Panc1 (cell line): ENCODE data around the gene ELF4. TPM values are rescaled to one million over a fixed set of nuclear protein-coding genes. Genes with fewer than 3 reads are reported as not detected.
A peak's percentile ranks its signal among the peaks of the same experiment; 100 is the strongest.

Source experiments
- ATAC-seq: fragments of 200-7000 bp; cut with Tn5 transposase; 2 replicates; pipeline ENCODE4 v1.9.1; 2020; ENCODE audit warnings: mild to moderate bottlenecking, moderate library complexity
- BruUV-seq: library from RNA; stranded (reverse); fragments of 400-500 nt; replicated peaks from 2 replicates; lab custom pipeline; 2021; lab: Mats Ljungman, UMichigan
- CTCF ChIA-PET: fragments of 300-600 bp; sonication (Branson Sonifier 250); formaldehyde crosslinking; loops from one replicate; lab custom pipeline; 2022; ENCODE audit warnings: antibody characterized with exemption; lab: Charles Lee
- POLR2A ChIA-PET: fragments of 300-600 bp; sonication (Branson Sonifier 250); formaldehyde crosslinking; loops from one replicate; lab custom pipeline; 2022; ENCODE audit warnings: antibody characterized with exemption; lab: Charles Lee
- DNase-seq: peaks from one replicate; pipeline ENCODE4 v3.0.0-alpha.2; 2010; ENCODE audit warnings: low read depth, low spot score
- H3K27ac ChIP-seq: 2 replicates; pipeline ENCODE4 v1.5.1; 2011; ENCODE audit warnings: mild to moderate bottlenecking, low read length, inconsistent platforms
- H3K27me3 ChIP-seq: fragments of 200-500 bp; sonication (Bioruptor generic); 2 replicates; pipeline ENCODE4 v1.6.0; 2014; ENCODE audit warnings: low read length, inconsistent platforms; ENCODE audit not compliant: control insufficient read depth, insufficient read depth
- H3K36me3 ChIP-seq: fragments of 200-500 bp; sonication (Bioruptor generic); 2 replicates; pipeline ENCODE4 v1.5.1; 2014; ENCODE audit warnings: inconsistent platforms, mild to moderate bottlenecking, low read length, moderate library complexity; ENCODE audit not compliant: control insufficient read depth, insufficient read depth
- H3K4me1 ChIP-seq: 2 replicates; pipeline ENCODE4 v1.5.1; 2011; ENCODE audit warnings: inconsistent platforms, mild to moderate bottlenecking, low read length, moderate library complexity; ENCODE audit not compliant: control insufficient read depth, insufficient read depth
- H3K4me3 ChIP-seq, 2 experiments: 2 replicates each; pipeline ENCODE4 v1.5.1; 2011 to 2012; ENCODE audit warnings: low read depth in 2 of 2, low read length in 2 of 2, mild to moderate bottlenecking in 2 of 2, inconsistent platforms in 1 of 2, moderate library complexity in 1 of 2
- H3K9me3 ChIP-seq: fragments of 200-500 bp; sonication (Bioruptor generic); 2 replicates; pipeline ENCODE4 v1.5.1; 2014; ENCODE audit warnings: low read depth, mild to moderate bottlenecking, inconsistent platforms, low read length, moderate library complexity; ENCODE audit not compliant: control insufficient read depth, insufficient read depth
- POLR2AphosphoS5 ChIP-seq: IDR thresholded peaks from 2 replicates; pipeline ENCODE4 v1.6.1; 2012; ENCODE audit warnings: mild to moderate bottlenecking, low read depth, low read length, moderate library complexity
- SIN3A ChIP-seq: IDR thresholded peaks from 2 replicates; pipeline ENCODE4 v1.6.1; 2012; ENCODE audit warnings: low read depth, mild to moderate bottlenecking, low read length, moderate library complexity, borderline replicate concordance; ENCODE audit not compliant: insufficient read depth
- TCF7L2 ChIP-seq: IDR thresholded peaks from 2 replicates; pipeline ENCODE4 v1.6.1; 2011; ENCODE audit warnings: mild to moderate bottlenecking, low read depth, low read length, inconsistent platforms
- in situ Hi-C: cut with HindIII; loops from 2 replicates; pipeline ENCODE4 v1.10.0; 2016; ENCODE audit warnings: low sequenced_read_pairs, low pct_unique_long_range_greater_than_20kb
- intact Hi-C: fragments of 100-400 bp; cut with micrococcal nuclease; formaldehyde crosslinking; loops from one replicate; pipeline ENCODE4 v1.10.0; 2022; ENCODE audit not compliant: unreplicated experiment
- total RNA-seq: library from RNA; stranded (reverse); gene quantifications from one replicate; pipeline ENCODE4 v1.2.1, GENCODE V29; 2021; ENCODE audit not compliant: unreplicated experiment
- TF ChIP-seq, protein P1 (sequence below), 2 experiments: IDR thresholded peaks; 2 replicates each; pipeline ENCODE4 v1.6.1; 2011 to 2012; ENCODE audit warnings: low read depth in 2 of 2, control low read depth in 1 of 2, low read length in 1 of 2, mild to moderate bottlenecking in 1 of 2, moderate library complexity in 1 of 2; ENCODE audit not compliant: insufficient read depth in 1 of 2
- TF ChIP-seq, protein P2 (sequence below): fragments of 450-650 bp; IDR thresholded peaks from 2 replicates; pipeline ENCODE4 v1.5.1; 2017; ENCODE audit warnings: mild to moderate bottlenecking

ELF4 gene
- total RNA-seq, 1 experiment from 2014 or later = 48.0 TPM

DNA sequence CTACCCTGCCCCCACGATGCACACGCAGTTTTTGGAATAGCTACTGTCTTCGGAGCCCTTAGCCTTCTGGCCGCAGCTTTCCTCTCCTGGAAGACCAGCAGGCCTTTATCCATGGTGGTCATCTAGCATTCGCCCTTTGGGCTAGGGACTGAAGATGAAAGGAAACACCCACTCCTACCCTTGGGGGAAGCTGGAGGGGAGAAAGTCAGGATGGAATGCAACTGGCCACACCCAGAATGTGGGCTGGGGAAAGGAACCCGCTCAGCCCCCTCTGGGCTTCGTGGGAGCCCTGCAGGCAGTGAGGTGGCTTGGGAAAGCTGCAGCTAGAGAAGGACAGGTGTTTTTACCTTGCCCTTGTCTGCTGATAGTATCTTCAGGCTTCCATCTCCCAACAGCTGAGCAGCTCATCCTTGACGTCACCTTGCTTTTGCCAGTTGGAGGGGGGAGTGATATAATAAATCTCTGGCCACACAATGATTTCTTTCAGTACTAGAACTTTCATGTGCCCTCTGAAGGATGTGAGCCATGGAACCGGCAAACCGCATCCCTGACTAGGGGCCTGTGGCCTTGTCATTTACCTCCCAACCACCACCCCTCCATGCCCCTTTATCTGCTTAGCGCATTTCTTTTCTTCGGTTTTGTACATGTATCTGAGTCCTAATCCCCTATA, 59.0 kb downstream of the ELF4 start:
- H3K27me3 ChIP-seq = no peaks in the 10 kb centered on the region
- H3K4me3 ChIP-seq = no peak overlapping the region
- DNase-seq (no peak), ATAC-seq (no peak)
- in situ Hi-C loops (no loop called here), intact Hi-C loops (no loop called here)
- peaks cover 22% of the 10 kb centered on the region for H3K36me3 ChIP-seq
- no peaks in the 10 kb centered on the region for H3K9me3 ChIP-seq
- no TSS peak for BruUV-seq
- no peaks in the 10 kb centered on the region for H3K4me1 ChIP-seq
- TF ChIP-seq POLR2AphosphoS5 (no peak), TCF7L2 (no peak), SIN3A (no peak)
- TF ChIP-seq, protein P1, sequence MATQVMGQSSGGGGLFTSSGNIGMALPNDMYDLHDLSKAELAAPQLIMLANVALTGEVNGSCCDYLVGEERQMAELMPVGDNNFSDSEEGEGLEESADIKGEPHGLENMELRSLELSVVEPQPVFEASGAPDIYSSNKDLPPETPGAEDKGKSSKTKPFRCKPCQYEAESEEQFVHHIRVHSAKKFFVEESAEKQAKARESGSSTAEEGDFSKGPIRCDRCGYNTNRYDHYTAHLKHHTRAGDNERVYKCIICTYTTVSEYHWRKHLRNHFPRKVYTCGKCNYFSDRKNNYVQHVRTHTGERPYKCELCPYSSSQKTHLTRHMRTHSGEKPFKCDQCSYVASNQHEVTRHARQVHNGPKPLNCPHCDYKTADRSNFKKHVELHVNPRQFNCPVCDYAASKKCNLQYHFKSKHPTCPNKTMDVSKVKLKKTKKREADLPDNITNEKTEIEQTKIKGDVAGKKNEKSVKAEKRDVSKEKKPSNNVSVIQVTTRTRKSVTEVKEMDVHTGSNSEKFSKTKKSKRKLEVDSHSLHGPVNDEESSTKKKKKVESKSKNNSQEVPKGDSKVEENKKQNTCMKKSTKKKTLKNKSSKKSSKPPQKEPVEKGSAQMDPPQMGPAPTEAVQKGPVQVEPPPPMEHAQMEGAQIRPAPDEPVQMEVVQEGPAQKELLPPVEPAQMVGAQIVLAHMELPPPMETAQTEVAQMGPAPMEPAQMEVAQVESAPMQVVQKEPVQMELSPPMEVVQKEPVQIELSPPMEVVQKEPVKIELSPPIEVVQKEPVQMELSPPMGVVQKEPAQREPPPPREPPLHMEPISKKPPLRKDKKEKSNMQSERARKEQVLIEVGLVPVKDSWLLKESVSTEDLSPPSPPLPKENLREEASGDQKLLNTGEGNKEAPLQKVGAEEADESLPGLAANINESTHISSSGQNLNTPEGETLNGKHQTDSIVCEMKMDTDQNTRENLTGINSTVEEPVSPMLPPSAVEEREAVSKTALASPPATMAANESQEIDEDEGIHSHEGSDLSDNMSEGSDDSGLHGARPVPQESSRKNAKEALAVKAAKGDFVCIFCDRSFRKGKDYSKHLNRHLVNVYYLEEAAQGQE (IDR thresholded peaks at IDR 0.05; ENCODE audit: insufficient read depth in 1 of 2, low read depth in 2 of 2, low read length in 1 of 2) = no peak
- TF ChIP-seq, protein P2, sequence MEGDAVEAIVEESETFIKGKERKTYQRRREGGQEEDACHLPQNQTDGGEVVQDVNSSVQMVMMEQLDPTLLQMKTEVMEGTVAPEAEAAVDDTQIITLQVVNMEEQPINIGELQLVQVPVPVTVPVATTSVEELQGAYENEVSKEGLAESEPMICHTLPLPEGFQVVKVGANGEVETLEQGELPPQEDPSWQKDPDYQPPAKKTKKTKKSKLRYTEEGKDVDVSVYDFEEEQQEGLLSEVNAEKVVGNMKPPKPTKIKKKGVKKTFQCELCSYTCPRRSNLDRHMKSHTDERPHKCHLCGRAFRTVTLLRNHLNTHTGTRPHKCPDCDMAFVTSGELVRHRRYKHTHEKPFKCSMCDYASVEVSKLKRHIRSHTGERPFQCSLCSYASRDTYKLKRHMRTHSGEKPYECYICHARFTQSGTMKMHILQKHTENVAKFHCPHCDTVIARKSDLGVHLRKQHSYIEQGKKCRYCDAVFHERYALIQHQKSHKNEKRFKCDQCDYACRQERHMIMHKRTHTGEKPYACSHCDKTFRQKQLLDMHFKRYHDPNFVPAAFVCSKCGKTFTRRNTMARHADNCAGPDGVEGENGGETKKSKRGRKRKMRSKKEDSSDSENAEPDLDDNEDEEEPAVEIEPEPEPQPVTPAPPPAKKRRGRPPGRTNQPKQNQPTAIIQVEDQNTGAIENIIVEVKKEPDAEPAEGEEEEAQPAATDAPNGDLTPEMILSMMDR = no peak
- no peak overlapping the region for H3K27ac ChIP-seq
- CTCF ChIA-PET = no interaction called here
- POLR2A ChIA-PET = no interaction called here

DNA sequence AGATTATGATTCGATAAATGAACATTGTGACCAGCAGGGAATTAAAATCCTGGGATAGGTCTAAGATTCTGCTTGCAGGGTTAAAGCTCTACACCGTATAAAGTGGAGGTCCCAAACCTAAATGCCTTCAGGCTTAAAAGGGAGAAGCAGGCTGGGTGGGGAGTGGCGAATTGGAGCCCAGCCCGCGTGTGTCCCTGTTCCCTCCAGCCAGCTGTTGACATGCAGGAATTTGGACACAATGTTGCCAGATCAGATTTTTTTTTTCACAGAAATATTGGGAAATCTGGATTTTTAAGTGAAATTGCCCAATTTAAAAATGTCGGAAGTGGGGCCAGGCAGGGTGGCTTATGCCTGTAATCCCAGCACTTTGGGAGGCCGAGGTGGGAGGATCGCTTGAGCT, 60.5 kb downstream of the ELF4 start:
- Histone ChIP-seq H3K4me1 (no peaks in the 10 kb centered on the region), H3K27ac (no peak overlapping the region), H3K9me3 (no peaks in the 10 kb centered on the region), H3K27me3 (no peaks in the 10 kb centered on the region), H3K36me3 (peaks cover 23% of the 10 kb centered on the region), H3K4me3 (no peak overlapping the region)
- POLR2A ChIA-PET = no interaction called here
- in situ Hi-C loops (no loop called here), intact Hi-C loops (no loop called here)
- no peak for DNase-seq
- CTCF ChIA-PET = no interaction called here
- TSS peak; percentile 10 for BruUV-seq
- no peak for ATAC-seq
- no peak for TF ChIP-seq TCF7L2
- TF ChIP-seq SIN3A = no peak
- TF ChIP-seq, protein P1 (IDR thresholded peaks at IDR 0.05; ENCODE audit: insufficient read depth in 1 of 2, low read depth in 2 of 2, low read length in 1 of 2) = no peak
- no peak for TF ChIP-seq POLR2AphosphoS5
- TF ChIP-seq, protein P2 = no peak
